ENCODE data around the gene ZNF638. TPM values are rescaled to one million over a fixed set of nuclear protein-coding genes. Genes with fewer than 3 reads are reported as not detected.

Gene ZNF638
- polyA plus RNA-seq, 1 of the 3 experiments (the other 2 are of a cell fraction) = 28.1 TPM

GRCh38 chr2:71453404-71454220 lies 122.0 kb downstream of the ZNF638 start, which contains the start of gene DYSF (continued):
- TF ChIP-seq, protein P1, sequence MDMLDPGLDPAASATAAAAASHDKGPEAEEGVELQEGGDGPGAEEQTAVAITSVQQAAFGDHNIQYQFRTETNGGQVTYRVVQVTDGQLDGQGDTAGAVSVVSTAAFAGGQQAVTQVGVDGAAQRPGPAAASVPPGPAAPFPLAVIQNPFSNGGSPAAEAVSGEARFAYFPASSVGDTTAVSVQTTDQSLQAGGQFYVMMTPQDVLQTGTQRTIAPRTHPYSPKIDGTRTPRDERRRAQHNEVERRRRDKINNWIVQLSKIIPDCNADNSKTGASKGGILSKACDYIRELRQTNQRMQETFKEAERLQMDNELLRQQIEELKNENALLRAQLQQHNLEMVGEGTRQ (IDR thresholded peaks at IDR 0.05; ENCODE audit: borderline replicate concordance, low read depth, low read length) = no peak

- peak overlapping the region in 1 of 2 experiments; percentile 43; a peak in 1 of 4 replicates for H3K4me3 ChIP-seq (ENCODE audit: low read depth in 2 of 2, low read length in 1 of 2)
- TF ChIP-seq GABPA (IDR thresholded peaks at IDR 0.05; ENCODE audit: low read depth) (no peak), CHD2 (IDR thresholded peaks at IDR 0.05; ENCODE audit: low read length, partially characterized antibody) (no peak), RXRA (IDR thresholded peaks at IDR 0.05; ENCODE audit: borderline replicate concordance, low read depth) (no peak), FOXM1 (IDR thresholded peaks at IDR 0.05; ENCODE audit: low read depth) (no peak), RFX5 (IDR thresholded peaks at IDR 0.05; ENCODE audit: low read length) (no peak), JUND (IDR thresholded peaks at IDR 0.05) (no peak), SIN3A (IDR thresholded peaks at IDR 0.05; ENCODE audit: borderline replicate concordance, low read depth, low read length) (no peak), NRF1 (IDR thresholded peaks at IDR 0.05; ENCODE audit: low read depth, low read length) (no peak), EP300 (IDR thresholded peaks at IDR 0.05; ENCODE audit: borderline replicate concordance in 1 of 2, low read depth in 1 of 2, low read length in 1 of 2) (no peak), TCF12 (IDR thresholded peaks at IDR 0.05) (no peak)
- H3K9me3 ChIP-seq = no peaks in the 10 kb centered on the region
- no peaks in the 10 kb centered on the region for H3K36me3 ChIP-seq (replicated peaks in 1 of 2; ENCODE audit: control insufficient read depth in 1 of 2, insufficient read depth in 2 of 2, low read length in 1 of 2)
- no peak overlapping the region for H3K27ac ChIP-seq (ENCODE audit: low read depth in 2 of 2, low read length in 1 of 2)
- no peak overlapping the region for H2AFZ ChIP-seq (ENCODE audit: low read depth)
- no peaks in the 10 kb centered on the region for H3F3A ChIP-seq (replicated peaks; ENCODE audit: insufficient read depth)
- no peak overlapping the region for H3K9ac ChIP-seq
- POLR2A ChIA-PET = no interaction called here
- peak overlapping the region; percentile 71 for H3K4me2 ChIP-seq
- H3K9me2 ChIP-seq = no peaks in the 10 kb centered on the region
- H3K27me3 ChIP-seq (ENCODE audit: insufficient read depth) = 0 out of 2 replicates have a peak, but pooled peaks cover 5% of the 10 kb centered on the region
- H3K4me1 ChIP-seq (ENCODE audit: control insufficient read depth in 1 of 2, insufficient read depth in 2 of 2, low read depth in 1 of 2, low read length in 1 of 2) = peaks cover 0 to 32% of the 10 kb centered on the region in 2 experiments; a peak in 1 of 4 replicates
- CTCF ChIA-PET = interaction anchor here (0.7 to 2.0 kb wide), 6 partner anchors 9 to 123 kb away, joined by 3 to 11 read pairs (median 3); partner anchors contain the start of gene ZNF638
- DNase-seq = no peak
- H4K20me1 ChIP-seq (ENCODE audit: insufficient read depth) = no peaks in the 10 kb centered on the region
- H3K79me2 ChIP-seq (ENCODE audit: insufficient read depth) = no peaks in the 10 kb centered on the region
- WGBS (ENCODE audit: low lambda C conversion rate) = 74% methylated on average over 11 of the region's 17 CpGs
These were observed 122.8 kb downstream of the ZNF638 start for GRCh38 chr2:71454221-71455010.
